BJ (cell line): ENCODE measurements around the gene GPD1. TPM values are rescaled to one million over a fixed set of nuclear protein-coding genes. Genes with fewer than 3 reads are reported as not detected.

Source experiments
- CTCF ChIA-PET: fragments of 350-600 bp; formaldehyde crosslinking; extraction: SDS; loops from one replicate; lab custom pipeline; 2021; ENCODE audit warnings: antibody characterized with exemption, inconsistent platforms; lab: Yijun Ruan, JAX
- POLR2A ChIA-PET: fragments of 300-600 bp; sonication (Branson Sonifier 250); formaldehyde crosslinking; extraction: SDS; loops from one replicate; lab custom pipeline; 2021; ENCODE audit warnings: antibody characterized with exemption; lab: Charles Lee
- DNase-seq: peaks from one replicate; pipeline ENCODE4 v3.0.0-alpha.2; 2011; ENCODE audit warnings: low read depth
- H3K27me3 ChIP-seq: 2 replicates; pipeline ENCODE4 v1.6.0; 2011; ENCODE audit warnings: low read length; ENCODE audit not compliant: control insufficient read depth, insufficient read depth
- H3K36me3 ChIP-seq: 2 replicates; pipeline ENCODE4 v1.5.1; 2011; ENCODE audit warnings: low read length; ENCODE audit not compliant: control insufficient read depth, insufficient read depth
- H3K4me3 ChIP-seq: 2 replicates; pipeline ENCODE4 v1.5.1; 2011; ENCODE audit warnings: low read depth, mild to moderate bottlenecking, control low read depth, low read length
- CTCF ChIP-seq: IDR thresholded peaks from 2 replicates; pipeline ENCODE4 v1.5.1; 2011; ENCODE audit warnings: low read depth, mild to moderate bottlenecking, control low read depth, inconsistent platforms, low read length, moderate library complexity; ENCODE audit not compliant: insufficient read depth
- polyA plus RNA-seq: library from polyadenylated mRNA; depleted of rRNA; stranded (reverse); fragments of >200 nt; gene quantifications from 2 replicates; pipeline ENCODE4 v1.2.3, GENCODE V29; 2011

Gene GPD1
- polyA plus RNA-seq, 1 experiment = 0.47 TPM

DNA sequence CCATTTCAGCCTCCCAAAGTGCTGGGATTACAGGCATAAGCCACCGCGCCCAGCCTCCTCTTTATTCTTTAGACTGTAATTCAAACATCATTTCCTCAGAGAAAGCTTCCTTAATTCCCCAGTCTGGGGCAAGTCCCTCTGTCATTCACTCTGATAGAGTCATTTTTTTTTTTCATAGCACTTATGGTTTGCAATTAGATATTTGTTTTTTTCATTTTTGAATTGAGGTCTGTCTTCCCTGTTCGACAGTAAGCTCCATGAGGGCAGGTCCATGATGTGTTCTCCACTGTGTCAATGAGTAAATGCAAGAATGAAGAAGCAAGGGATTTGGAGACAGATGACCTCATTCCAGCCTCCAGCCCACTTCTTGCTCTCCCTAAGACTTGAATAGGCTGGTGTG is 34.3 kb upstream of the GPD1 start:
- DNase-seq = no peak
- H3K36me3 ChIP-seq = no peaks in the 10 kb centered on the region
- no peak for TF ChIP-seq CTCF
- ChIA-PET POLR2A (no interaction called here), CTCF (interaction anchor here (1.2 to 19.9 kb wide), 10 partner anchors 11 to 123 kb away, joined by 3 to 578 read pairs (median 21); partner anchors contain the start of genes AQP5, AQP6, ASIC1 and SMARCD1)
- no peaks in the 10 kb centered on the region for H3K27me3 ChIP-seq
- no peak overlapping the region for H3K4me3 ChIP-seq

GRCh38 chr12:50070314-50071060 is 33.3 kb upstream of the GPD1 start:
- no peak for DNase-seq
- TF ChIP-seq CTCF = peak; percentile 97
- H3K4me3 ChIP-seq = no peak overlapping the region
- CTCF ChIA-PET = interaction anchor here (0.5 to 19.9 kb wide), 35 partner anchors 8 to 1754 kb away, joined by 3 to 578 read pairs (median 4); partner anchors contain the start of genes AQP5, AQP6, CERS5 and COX14
- POLR2A ChIA-PET = no interaction called here
- H3K36me3 ChIP-seq = no peaks in the 10 kb centered on the region
- H3K27me3 ChIP-seq = no peaks in the 10 kb centered on the region

DNA sequence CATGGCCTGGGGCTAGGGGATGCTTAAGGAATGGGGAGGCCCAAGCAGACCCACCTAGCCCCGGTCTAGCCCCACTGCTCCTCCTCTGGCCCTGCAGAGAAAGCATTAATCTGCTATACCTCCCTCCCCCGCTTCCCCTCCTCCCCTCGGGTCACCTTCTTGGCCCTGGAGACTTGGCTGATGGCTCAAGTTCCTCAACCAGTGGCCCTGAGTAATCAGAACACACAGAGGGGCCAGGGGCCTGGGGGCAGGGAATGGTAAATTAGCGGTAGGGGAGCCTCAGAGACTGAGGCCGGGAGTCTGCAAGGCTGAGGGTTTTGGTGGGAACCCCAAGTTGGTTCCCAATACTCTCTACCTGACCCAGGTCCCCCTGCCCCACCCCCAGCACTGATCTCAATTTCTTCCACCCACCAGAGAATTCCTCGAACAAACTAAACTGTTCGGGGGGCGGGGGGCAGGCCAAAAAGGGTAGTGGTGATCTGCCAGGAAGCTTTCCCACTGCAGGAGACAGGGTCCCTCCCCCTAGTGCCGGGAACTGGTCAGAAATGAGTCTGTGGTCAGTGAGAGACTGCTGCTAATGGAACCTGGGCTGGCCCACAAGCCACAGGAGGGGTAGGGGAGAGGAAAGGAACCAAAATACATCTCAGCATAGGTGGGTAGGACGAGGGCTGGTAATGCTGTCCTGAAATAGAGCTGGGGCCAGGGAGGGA is 31.5 kb upstream of the GPD1 start:
- no peaks in the 10 kb centered on the region for H3K36me3 ChIP-seq
- ChIA-PET POLR2A (no interaction called here), CTCF (interaction anchor here (1.4 to 19.9 kb wide), 3 partner anchors 17 to 127 kb away, joined by 4 to 578 read pairs (median 21); partner anchors contain the start of genes AQP5 and AQP6)
- no peak for TF ChIP-seq CTCF
- DNase-seq = no peak
- no peaks in the 10 kb centered on the region for H3K27me3 ChIP-seq
- no peak overlapping the region for H3K4me3 ChIP-seq

DNA sequence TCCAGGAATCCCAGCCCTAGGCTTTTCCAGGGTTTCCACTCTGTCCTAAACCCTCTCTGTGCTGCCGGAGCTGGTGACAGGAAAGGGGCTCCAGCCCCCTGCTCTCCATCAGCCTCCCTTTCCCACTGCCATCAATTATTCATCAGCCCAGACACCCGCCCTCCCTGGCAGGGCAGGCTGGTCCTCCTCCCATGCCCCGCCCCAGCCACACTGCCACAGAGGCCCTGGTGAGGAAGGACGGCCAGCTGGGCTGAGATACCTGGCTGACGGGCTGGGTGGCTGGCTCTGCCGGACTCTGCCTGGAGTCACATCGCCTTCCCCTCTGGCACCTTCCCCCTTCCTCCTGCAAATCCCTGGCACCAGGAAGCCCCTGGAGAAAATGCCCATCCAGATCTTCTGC is 30.6 kb upstream of the GPD1 start:
- Histone ChIP-seq H3K36me3 (no peaks in the 10 kb centered on the region), H3K4me3 (no peak overlapping the region), H3K27me3 (no peaks in the 10 kb centered on the region)
- no peak for DNase-seq
- ChIA-PET POLR2A (no interaction called here), CTCF (interaction anchor here (0.7 to 19.9 kb wide), 5 partner anchors 9 to 128 kb away, joined by 3 to 578 read pairs (median 10); partner anchors contain the start of genes AQP5, AQP6 and COX14)
- TF ChIP-seq CTCF = no peak

- H3K4me3 ChIP-seq = no peak overlapping the region
- ChIA-PET POLR2A (no interaction called here), CTCF (interaction anchor here (0.7 to 19.9 kb wide), 11 partner anchors 9 to 147 kb away, joined by 3 to 578 read pairs (median 6); partner anchors contain the start of genes AQP5, AQP6, COX14 and SMARCD1)
- no peaks in the 10 kb centered on the region for H3K36me3 ChIP-seq
- no peak for DNase-seq
- no peaks in the 10 kb centered on the region for H3K27me3 ChIP-seq
- TF ChIP-seq CTCF = no peak
These were observed 30.1 kb upstream of the GPD1 start for GRCh38 chr12:50073712-50074111.
